ENCODE measurements around the gene RAD51B. TPM values are rescaled to one million over a fixed set of nuclear protein-coding genes. Genes with fewer than 3 reads are reported as not detected.
A peak's percentile ranks its signal among the peaks of the same experiment; 100 is the strongest.

RAD51B gene
- total and polyA plus RNA-seq, 5 donors: 0.88 to 5.3 (median 3.3) TPM

- Histone ChIP-seq H3K4me1 (ENCODE audit: control insufficient read depth, insufficient read depth, low read length) (no peaks in the 10 kb centered on the region), H3K27ac (ENCODE audit: low read length) (no peak overlapping the region), H3K4me3 (ENCODE audit: low read length) (no peak overlapping the region), H3K9me3 (ENCODE audit: control insufficient read depth, low read length) (no peaks in the 10 kb centered on the region), H3K27me3 (ENCODE audit: control insufficient read depth, insufficient read depth) (no peaks in the 10 kb centered on the region)
- ATAC-seq (no peak), DNase-seq (no peak)
- 88% methylated on average over 3 of the region's 3 CpGs for WGBS
- intact Hi-C loops (cut with DNase I): no loop called here
Observed at GRCh38 chr14:68441542-68441941, 622.0 kb downstream of the RAD51B start.

- no peaks in the 10 kb centered on the region for H3K4me1 ChIP-seq (ENCODE audit: control insufficient read depth, insufficient read depth, low read length)
- no peaks in the 10 kb centered on the region for H3K9me3 ChIP-seq (ENCODE audit: control insufficient read depth, low read length)
- no peak overlapping the region for H3K27ac ChIP-seq (ENCODE audit: low read length)
- ATAC-seq: no peak
- intact Hi-C loops (cut with DNase I): no loop called here
- no peaks in the 10 kb centered on the region for H3K27me3 ChIP-seq (ENCODE audit: control insufficient read depth, insufficient read depth)
- WGBS: 79% methylated on average over 9 of the region's 9 CpGs
- no peak for DNase-seq
- no peak overlapping the region for H3K4me3 ChIP-seq (ENCODE audit: low read length)
Observed at GRCh38 chr14:68442828-68443629, 623.5 kb downstream of the RAD51B start.

GRCh38 chr14:68444449-68445168 is 625.0 kb downstream of the RAD51B start:
- ATAC-seq (peak; percentile 57 to 84), DNase-seq (peak; percentile 65 to 86 (median 79))
- H3K4me3 ChIP-seq (ENCODE audit: low read length): no peak overlapping the region
- H3K4me1 ChIP-seq (ENCODE audit: control insufficient read depth, insufficient read depth, low read length): no peaks in the 10 kb centered on the region
- H3K27me3 ChIP-seq (ENCODE audit: control insufficient read depth, insufficient read depth): no peaks in the 10 kb centered on the region
- 5% methylated on average over 2 of the region's 2 CpGs for WGBS
- H3K27ac ChIP-seq (ENCODE audit: low read length): no peak overlapping the region
- no peaks in the 10 kb centered on the region for H3K9me3 ChIP-seq (ENCODE audit: control insufficient read depth, low read length)
- intact Hi-C loops (cut with DNase I): no loop called here

GRCh38 chr14:68446243-68447040 is 626.9 kb downstream of the RAD51B start:
- Histone ChIP-seq H3K9me3 (ENCODE audit: control insufficient read depth, low read length) (no peaks in the 10 kb centered on the region), H3K27ac (ENCODE audit: low read length) (no peak overlapping the region), H3K4me3 (ENCODE audit: low read length) (no peak overlapping the region), H3K4me1 (ENCODE audit: control insufficient read depth, insufficient read depth, low read length) (peaks cover 3% of the 10 kb centered on the region), H3K27me3 (ENCODE audit: control insufficient read depth, insufficient read depth) (no peaks in the 10 kb centered on the region)
- intact Hi-C loops (cut with DNase I): no loop called here
- no peak for DNase-seq
- ATAC-seq: no peak
- WGBS: 98% methylated on average over 7 of the region's 7 CpGs

- intact Hi-C loops (cut with DNase I): no loop called here
- no peak overlapping the region for H3K27ac ChIP-seq (ENCODE audit: low read length)
- 89% methylated on average over 4 of the region's 4 CpGs for WGBS
- H3K4me3 ChIP-seq (ENCODE audit: low read length): no peak overlapping the region
- H3K27me3 ChIP-seq (ENCODE audit: control insufficient read depth, insufficient read depth): no peaks in the 10 kb centered on the region
- ATAC-seq: no peak
- H3K9me3 ChIP-seq (ENCODE audit: control insufficient read depth, low read length): no peaks in the 10 kb centered on the region
- no peak for DNase-seq
- peaks cover 3% of the 10 kb centered on the region for H3K4me1 ChIP-seq (ENCODE audit: control insufficient read depth, insufficient read depth, low read length)
Observed at GRCh38 chr14:68447581-68448251, 628.1 kb downstream of the RAD51B start.

- no peak for ATAC-seq
- no peak for DNase-seq
- H3K9me3 ChIP-seq (ENCODE audit: control insufficient read depth, low read length): no peaks in the 10 kb centered on the region
- peaks cover 3% of the 10 kb centered on the region for H3K4me1 ChIP-seq (ENCODE audit: control insufficient read depth, insufficient read depth, low read length)
- no peaks in the 10 kb centered on the region for H3K27me3 ChIP-seq (ENCODE audit: control insufficient read depth, insufficient read depth)
- no peak overlapping the region for H3K27ac ChIP-seq (ENCODE audit: low read length)
- intact Hi-C loops (cut with DNase I): no loop called here
- 89% methylated on average over 3 of the region's 3 CpGs for WGBS
- H3K4me3 ChIP-seq (ENCODE audit: low read length): no peak overlapping the region
Observed at GRCh38 chr14:68448252-68448902, 628.8 kb downstream of the RAD51B start.

- 57% methylated on average over 4 of the region's 4 CpGs for WGBS
- Histone ChIP-seq H3K4me3 (ENCODE audit: low read length) (no peak overlapping the region), H3K4me1 (ENCODE audit: control insufficient read depth, insufficient read depth, low read length) (peaks cover 3% of the 10 kb centered on the region), H3K9me3 (ENCODE audit: control insufficient read depth, low read length) (no peaks in the 10 kb centered on the region), H3K27ac (ENCODE audit: low read length) (no peak overlapping the region), H3K27me3 (ENCODE audit: control insufficient read depth, insufficient read depth) (no peaks in the 10 kb centered on the region)
- ATAC-seq: no peak
- peak in 1 of 3 donors; percentile 40 for DNase-seq
- intact Hi-C loops (cut with DNase I): loop anchor here in 1 of 4 donors (10.0 kb wide), 1 partner anchor 55 kb away; no protein-coding TSS in a partner anchor
Observed at GRCh38 chr14:68449561-68450181, 630.1 kb downstream of the RAD51B start.

- 97% methylated on average over 11 of the region's 11 CpGs for WGBS
- Histone ChIP-seq H3K4me3 (ENCODE audit: low read length) (no peak overlapping the region), H3K9me3 (ENCODE audit: control insufficient read depth, low read length) (no peaks in the 10 kb centered on the region), H3K27me3 (ENCODE audit: control insufficient read depth, insufficient read depth) (no peaks in the 10 kb centered on the region), H3K27ac (ENCODE audit: low read length) (peak overlapping the region; percentile 19), H3K4me1 (ENCODE audit: control insufficient read depth, insufficient read depth, low read length) (peaks cover 3% of the 10 kb centered on the region)
- peak in 1 of 2 donors; percentile 40 for ATAC-seq
- DNase-seq: peak in 1 of 3 donors; percentile 55
- intact Hi-C loops (cut with DNase I): loop anchor here in 1 of 4 donors (10.0 kb wide), 1 partner anchor 56 kb away; no protein-coding TSS in a partner anchor
Observed at GRCh38 chr14:68450391-68451120, 631.0 kb downstream of the RAD51B start.

GRCh38 chr14:68451696-68452373 is 632.3 kb downstream of the RAD51B start:
- WGBS: 70% methylated on average over 4 of the region's 4 CpGs
- H3K9me3 ChIP-seq (ENCODE audit: control insufficient read depth, low read length): no peaks in the 10 kb centered on the region
- H3K27ac ChIP-seq (ENCODE audit: low read length): peak overlapping the region; percentile 83
- DNase-seq: peak in 2 of 3 donors; percentile 52 to 71
- peaks cover 3% of the 10 kb centered on the region for H3K4me1 ChIP-seq (ENCODE audit: control insufficient read depth, insufficient read depth, low read length)
- no peaks in the 10 kb centered on the region for H3K27me3 ChIP-seq (ENCODE audit: control insufficient read depth, insufficient read depth)
- no peak overlapping the region for H3K4me3 ChIP-seq (ENCODE audit: low read length)
- intact Hi-C loops (cut with DNase I): loop anchor here in 1 of 4 donors (10.0 kb wide), 1 partner anchor 57 kb away; no protein-coding TSS in a partner anchor
- peak; percentile 95 to 96 for ATAC-seq

Measured in right cardiac atrium (tissue), 5 donors.